Transverse colon (tissue), 4 donors: ENCODE results near the gene KCNIP3. TPM values are rescaled to one million over a fixed set of nuclear protein-coding genes. Genes with fewer than 3 reads are reported as not detected.

Experiments used
- total RNA-seq, 4 donors: library from RNA; depleted of rRNA; stranded (reverse); fragments of >200 nt; gene quantifications; one replicate each; pipeline ENCODE4 v1.1.0, GENCODE V29; 2016

The KCNIP3 gene
- total RNA-seq, 4 donors from 2014 or later = 1.8 to 4.0 (median 2.2) TPM

Other genes with a start within 250 kb of the KCNIP3 start
- 100 to 1,000 TPM in 1 of 4 donors, 10 to 100 TPM in 3; 61.7 to 145 (median 77.2) TPM for gene MRPS5, start 175.5 kb upstream of the KCNIP3 start, total RNA-seq
- gene ZNF514, start 137.5 kb upstream of the KCNIP3 start, total RNA-seq = 10 to 100 TPM in 3 of 4 donors, 1 to 10 TPM in 1; 8.6 to 22.9 (median 15.7) TPM
- gene ZNF2, start 131.5 kb upstream of the KCNIP3 start, total RNA-seq = 1 to 10 TPM in 3 of 4 donors, under 1 TPM in 1; 0.20 to 4.1 (median 1.8) TPM
- 1 to 10 TPM in 3 of 4 donors, not detected in 1; 3.4 to 6.8 (median 3.5) TPM for gene ZNF892, start 89.8 kb upstream of the KCNIP3 start, total RNA-seq
- 10 to 100 TPM; 20.2 to 46.6 (median 28.6) TPM for gene PROM2, start 22.9 kb upstream of the KCNIP3 start, total RNA-seq
- 100 to 1,000 TPM in 1 of 4 donors, 10 to 100 TPM in 3; 29.9 to 134 (median 42.7) TPM for gene FAHD2A, start 105.4 kb downstream of the KCNIP3 start, total RNA-seq
- gene TRIM43B, start 187.4 kb downstream of the KCNIP3 start, total RNA-seq = not detected